Fibroblast of mammary gland (primary cell): ENCODE data around the gene CDC42BPB.

ENCODE experiments used
- DNase-seq: peaks from one replicate; pipeline ENCODE4 v3.0.0-alpha.2; 2010; ENCODE audit warnings: low read depth
- H3K4me3 ChIP-seq: 2 replicates; pipeline ENCODE4 v1.5.1; 2011; ENCODE audit warnings: low read depth, mild to moderate bottlenecking, low read length, moderate library complexity; ENCODE audit not compliant: control insufficient read depth
- CTCF ChIP-seq: conservative IDR thresholded peaks from 2 replicates; pipeline ENCODE4 v1.5.1; 2011; ENCODE audit warnings: low read depth, low read length, inconsistent platforms; ENCODE audit not compliant: control insufficient read depth, insufficient read depth

Gene CDC42BPB

GRCh38 chr14:102922490-102923200, 134.7 kb downstream of the CDC42BPB start, which contains the start of gene AMN:
TSS of gene AMN (plus strand) at chr14:102922663. CDS start at chr14:102922689, 26 bp downstream.
- DNase-seq: peak; percentile 5
- no peak for TF ChIP-seq CTCF
- H3K4me3 ChIP-seq: peak within 1 kb of the TSS; percentile 13

GRCh38 chr14:102920998-102921304, 136.4 kb downstream of the CDC42BPB start:
- H3K4me3 ChIP-seq: no peak overlapping the region
- DNase-seq: no peak
- TF ChIP-seq CTCF: no peak

- no peak for TF ChIP-seq CTCF
- H3K4me3 ChIP-seq: no peak overlapping the region
- no peak for DNase-seq
Measured at GRCh38 chr14:102920273-102920997, 136.9 kb downstream of the CDC42BPB start.

- no peak for DNase-seq
- H3K4me3 ChIP-seq: no peak overlapping the region
- no peak for TF ChIP-seq CTCF
Measured at GRCh38 chr14:102918438-102918837, 138.9 kb downstream of the CDC42BPB start.

- TF ChIP-seq CTCF: peak; percentile 66
- no peak overlapping the region for H3K4me3 ChIP-seq
- DNase-seq: peak; percentile 32
Measured at GRCh38 chr14:102917469-102918211, 139.7 kb downstream of the CDC42BPB start.

GRCh38 chr14:102917056-102917385, 140.3 kb downstream of the CDC42BPB start:
- DNase-seq: no peak
- TF ChIP-seq CTCF: no peak
- H3K4me3 ChIP-seq: no peak overlapping the region
